CD4-positive, alpha-beta T cell treated with Interleukin-6 for 4 hours (primary cell): ENCODE results near the gene SLC2A3.
A peak's percentile ranks its signal among the peaks of the same experiment; 100 is the strongest.
"Not testable (repeated sequence)": the region's sequence is repeated elsewhere in the genome, so short reads cannot be mapped to it uniquely, and the experiment has no call there.

ENCODE experiments used
- DNase-seq: peaks from one replicate; pipeline ENCODE4 v3.0.0-alpha.2; 2020; ENCODE audit warnings: mixed read lengths

SLC2A3 gene

DNA sequence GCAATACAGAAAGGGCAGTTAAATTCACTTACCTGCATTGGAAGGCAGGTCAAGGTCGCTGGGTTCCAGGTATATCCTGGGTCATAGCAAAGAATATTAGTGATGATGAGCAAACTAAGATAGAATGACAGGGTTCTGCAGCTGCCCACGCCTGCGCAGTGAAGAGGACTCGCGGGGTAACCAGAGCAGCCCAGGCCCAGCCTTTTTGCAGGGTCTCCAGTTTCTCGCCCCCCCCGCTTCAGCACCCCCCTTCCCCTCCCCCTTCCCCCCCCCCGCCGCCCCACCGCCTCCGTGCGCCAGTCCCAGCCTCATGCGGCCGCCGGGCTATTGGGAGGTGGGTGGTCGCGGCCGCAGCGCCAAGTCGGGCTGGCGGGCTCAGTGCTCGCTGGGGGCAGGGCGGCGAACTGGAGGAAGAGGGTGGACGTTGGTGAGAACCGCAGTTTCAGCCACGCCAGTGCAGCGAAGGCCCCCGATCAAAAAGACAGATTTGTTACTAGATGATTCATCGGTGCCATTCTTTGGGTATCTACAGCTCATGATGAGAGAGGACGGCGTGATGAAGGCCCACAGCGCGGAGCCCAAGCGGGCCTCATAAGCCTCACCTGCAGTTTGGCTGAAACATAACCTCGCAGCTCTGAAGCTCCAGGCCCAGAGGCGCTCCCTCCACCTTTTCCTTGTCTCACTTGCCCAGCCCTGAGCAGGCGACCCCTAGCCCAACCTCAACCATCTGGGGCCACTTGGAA is 20.2 kb downstream of the SLC2A3 start:
- DNase-seq: peak; percentile 14

GRCh38 chr12:7910106-7910505 is 25.9 kb downstream of the SLC2A3 start:
- DNase-seq: not testable (repeated sequence)

- DNase-seq: no peak
Observed at GRCh38 chr12:7907009-7907408, 29.0 kb downstream of the SLC2A3 start.

- DNase-seq: not testable (repeated sequence)
Observed at GRCh38 chr12:7906303-7906702, 29.7 kb downstream of the SLC2A3 start.

DNA sequence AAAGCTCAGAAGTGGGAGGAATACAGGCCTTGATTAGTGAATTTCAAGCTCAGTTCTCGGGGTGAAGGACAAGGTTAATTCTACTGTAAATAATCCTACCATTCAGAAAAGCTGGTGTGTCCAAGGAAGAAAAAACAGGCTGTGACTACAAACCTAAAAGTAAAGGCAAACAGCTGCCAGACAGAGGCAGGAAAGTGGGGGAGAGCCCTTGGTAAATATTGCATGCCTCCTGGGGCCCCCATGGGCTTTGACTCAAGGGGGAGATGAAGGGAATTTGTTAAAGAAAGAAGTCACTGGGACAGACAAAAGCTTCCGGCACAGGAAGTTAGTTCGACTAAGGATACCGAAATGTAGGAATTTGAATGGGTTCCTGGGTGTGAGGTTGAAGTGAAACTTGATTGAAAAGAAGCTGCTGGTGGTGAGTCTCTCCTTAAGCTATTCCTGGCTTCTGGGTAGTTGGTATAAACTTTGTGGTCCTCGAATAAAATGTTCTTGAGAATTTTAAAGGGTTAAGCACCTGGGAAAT is 30.3 kb downstream of the SLC2A3 start:
- not testable (repeated sequence) for DNase-seq

DNA sequence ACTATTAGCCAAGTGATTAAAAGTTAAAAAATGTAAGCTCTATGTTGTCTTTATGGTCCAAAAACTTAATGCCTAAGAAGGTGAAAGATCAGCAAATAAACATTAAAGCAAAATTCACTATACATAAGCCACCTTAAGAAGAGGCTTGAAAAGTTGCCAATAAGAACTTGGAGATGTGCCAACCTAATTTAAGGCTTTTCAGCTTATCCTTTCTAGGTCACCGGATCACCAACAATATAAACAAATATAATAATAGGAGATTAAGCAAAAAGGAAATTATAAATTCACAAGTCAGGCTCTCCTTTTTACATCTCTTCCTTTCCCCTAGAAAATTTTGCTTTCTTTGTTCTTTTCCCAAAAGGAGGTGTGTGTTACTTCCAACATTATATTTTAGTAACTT is 30.9 kb downstream of the SLC2A3 start:
- DNase-seq: no peak

GRCh38 chr12:7902416-7902815 is 33.6 kb downstream of the SLC2A3 start:
- not testable (repeated sequence) for DNase-seq

- DNase-seq: no peak
Observed at GRCh38 chr12:7899755-7900154, 36.2 kb downstream of the SLC2A3 start.

DNA sequence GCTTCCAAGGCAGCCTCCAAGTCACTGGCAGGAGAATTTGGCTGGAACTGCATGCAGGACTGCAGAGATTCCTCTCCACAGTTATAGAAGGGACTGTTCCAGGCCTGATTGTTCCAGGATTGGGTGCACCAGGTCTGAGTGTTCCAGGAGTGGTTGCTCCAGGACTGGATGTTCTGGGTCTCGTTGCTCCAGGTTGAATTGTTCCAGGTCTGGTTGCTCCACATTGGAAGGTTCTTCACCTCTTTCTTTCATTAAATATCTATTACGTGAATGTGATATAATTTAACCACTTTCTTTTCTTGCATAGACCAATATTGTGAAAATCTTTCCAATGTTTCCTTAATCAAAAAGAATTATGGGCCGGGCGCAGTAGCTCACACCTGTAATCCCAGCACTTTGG is 39.3 kb downstream of the SLC2A3 start:
- not testable (repeated sequence) for DNase-seq

GRCh38 chr12:7892186-7892980 is 43.6 kb downstream of the SLC2A3 start:
- DNase-seq: no peak

- no peak for DNase-seq
Observed at GRCh38 chr12:7884689-7885088, 51.3 kb downstream of the SLC2A3 start.

GRCh38 chr12:7881736-7882120 is 54.3 kb downstream of the SLC2A3 start:
- not testable (repeated sequence) for DNase-seq

DNA sequence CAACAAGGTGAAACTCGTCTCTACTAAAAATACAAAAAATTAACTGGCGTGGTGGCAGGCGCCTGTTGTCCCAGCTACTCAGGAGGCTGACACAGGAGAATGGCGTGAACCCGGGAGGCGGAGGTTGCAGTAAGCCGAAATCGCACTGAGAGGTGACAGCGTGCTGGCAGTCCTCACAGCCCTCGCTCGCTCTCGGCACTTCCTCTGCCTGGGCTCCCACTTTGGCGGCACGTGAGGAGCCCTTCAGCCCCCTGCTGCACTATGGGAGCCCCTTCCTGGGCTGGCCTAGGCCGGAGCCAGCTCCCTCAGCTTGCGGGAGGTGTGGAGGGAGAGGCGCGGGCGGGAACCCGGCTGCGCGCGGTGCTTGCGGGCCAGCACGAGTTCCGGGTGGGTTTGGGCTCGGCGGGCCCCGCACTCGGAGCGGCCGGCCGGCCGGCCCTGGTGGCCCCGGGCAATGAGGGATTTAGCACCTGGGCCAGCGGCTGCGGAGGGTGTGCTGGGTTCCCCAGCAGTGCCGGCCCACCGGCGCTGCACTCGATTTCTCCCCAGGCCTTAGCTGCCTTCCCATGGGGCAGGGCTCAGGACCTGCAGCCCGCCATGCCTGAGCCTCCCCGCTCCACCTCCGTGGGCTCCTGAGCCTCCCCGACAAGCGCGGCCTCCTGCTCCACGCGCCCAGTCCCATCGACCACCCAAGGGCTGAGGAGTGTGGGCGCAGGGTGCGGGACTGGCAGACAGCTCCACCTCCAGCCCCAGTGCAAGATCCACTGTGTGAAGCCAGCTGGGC is 54.8 kb downstream of the SLC2A3 start:
- DNase-seq: not testable (repeated sequence)

DNA sequence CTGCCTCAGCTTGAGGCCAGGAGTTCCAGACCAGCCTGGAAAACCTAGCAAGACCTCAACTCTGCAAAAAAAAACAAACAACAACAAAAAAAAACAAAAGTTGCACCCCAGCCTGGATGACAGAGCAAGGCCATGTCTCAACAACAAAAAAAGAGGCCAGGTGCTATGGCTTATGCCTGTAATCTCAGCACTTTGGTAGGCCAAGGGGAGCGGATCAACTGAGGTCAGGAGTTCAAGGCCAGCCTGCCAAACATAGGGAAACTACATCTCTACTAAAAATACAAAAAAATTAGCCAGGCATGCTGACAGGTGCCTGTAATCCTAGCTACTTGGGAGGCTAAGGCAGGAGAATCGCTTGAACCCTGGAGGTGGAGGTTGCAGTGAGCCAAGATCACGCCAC is 56.7 kb downstream of the SLC2A3 start:
- no peak for DNase-seq

GRCh38 chr12:7877420-7877819 is 58.6 kb downstream of the SLC2A3 start:
- DNase-seq: no peak

GRCh38 chr12:7872566-7873319 is 63.2 kb downstream of the SLC2A3 start, which contains the start of gene SLC2A14:
Gene SLC2A14, minus strand, starts transcription at chr12:7872915. Its CDS starts 3,035 bp downstream, at chr12:7869880.
- no peak for DNase-seq

- DNase-seq: no peak
Observed at GRCh38 chr12:7870335-7870734, 65.7 kb downstream of the SLC2A3 start.
